HG02571 (cell line): ENCODE measurements around the gene INSC.

ENCODE experiments used
- ATAC-seq: cut with Tn5 transposase; IDR thresholded peaks from one replicate; pipeline ENCODE4 v1.9.1; 2021; ENCODE audit warnings: mild to moderate bottlenecking, moderate library complexity; ENCODE audit not compliant: unreplicated experiment

The INSC gene

DNA sequence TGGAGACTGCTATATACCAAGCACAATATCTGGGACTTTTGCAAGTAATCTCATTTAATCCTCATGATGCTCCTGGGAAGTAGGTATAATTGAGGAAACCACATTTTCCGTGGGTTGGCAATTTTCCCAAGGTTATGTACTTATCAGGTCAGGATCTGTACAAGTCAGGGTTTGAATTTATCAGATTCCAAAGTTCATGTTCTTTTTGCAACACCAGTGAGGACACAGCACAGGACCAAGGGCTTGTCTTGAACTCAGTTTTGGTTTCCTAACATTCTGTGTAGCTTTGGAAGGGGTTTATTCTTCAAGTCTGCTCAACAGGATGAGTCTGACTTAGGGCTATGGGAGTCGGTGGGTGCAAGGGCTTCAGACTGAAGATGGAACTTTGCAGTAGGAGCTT lies 30.4 kb downstream of the INSC start:
- ATAC-seq = no peak

DNA sequence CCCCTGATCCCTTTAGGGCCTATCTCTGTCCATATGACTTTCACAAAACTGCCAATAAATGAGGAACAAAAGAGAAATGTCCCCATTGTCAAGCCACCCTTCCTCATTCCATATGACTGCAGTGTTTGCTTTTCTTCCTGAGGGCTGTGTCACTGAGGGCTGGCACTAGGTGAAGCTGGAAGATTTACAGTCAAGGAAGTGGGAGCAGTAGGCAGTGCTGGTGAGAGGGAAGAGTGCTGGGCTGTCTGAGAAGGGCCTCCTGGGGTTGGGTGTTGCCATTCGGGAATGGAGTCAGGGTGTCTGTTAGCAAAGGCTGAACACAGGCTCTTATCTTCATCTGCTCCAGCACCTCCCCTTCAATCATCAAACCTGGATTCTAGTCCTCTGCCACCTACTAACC lies 30.9 kb downstream of the INSC start:
- no peak for ATAC-seq

DNA sequence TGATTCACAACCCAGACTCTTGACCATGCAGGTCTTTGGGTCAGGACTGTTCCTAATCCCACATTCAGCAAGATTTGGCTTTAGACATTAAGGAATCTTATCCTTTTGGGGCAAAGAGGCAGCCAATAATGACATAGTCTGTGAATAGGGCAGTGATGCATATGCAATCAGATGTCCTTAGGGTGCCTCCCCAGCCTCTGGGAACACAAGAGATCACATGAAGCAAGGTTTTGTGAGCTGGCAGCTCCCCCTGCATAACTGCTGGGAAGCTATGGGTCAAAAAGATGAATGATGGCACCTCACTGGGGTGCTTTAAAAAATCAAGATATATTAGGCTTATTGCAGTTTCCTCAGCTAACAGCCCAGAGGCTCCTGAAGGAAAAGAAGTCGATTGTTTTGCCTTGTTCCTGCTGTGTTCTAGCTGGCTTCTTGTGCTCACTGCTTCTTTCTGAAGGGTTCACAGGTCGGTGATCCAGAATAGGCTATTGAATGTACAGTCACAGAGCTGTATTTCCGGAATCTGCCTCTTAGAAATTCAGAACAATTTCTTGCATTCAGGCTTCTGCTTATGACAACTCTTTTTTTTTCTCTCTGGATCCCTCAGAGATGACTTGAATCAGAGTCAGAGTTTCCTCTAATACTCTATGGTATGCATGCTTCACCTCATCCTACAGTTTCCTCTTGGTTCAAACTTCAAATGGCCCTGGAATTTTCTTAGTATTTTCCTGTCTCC lies 31.7 kb downstream of the INSC start:
- ATAC-seq = no peak

DNA sequence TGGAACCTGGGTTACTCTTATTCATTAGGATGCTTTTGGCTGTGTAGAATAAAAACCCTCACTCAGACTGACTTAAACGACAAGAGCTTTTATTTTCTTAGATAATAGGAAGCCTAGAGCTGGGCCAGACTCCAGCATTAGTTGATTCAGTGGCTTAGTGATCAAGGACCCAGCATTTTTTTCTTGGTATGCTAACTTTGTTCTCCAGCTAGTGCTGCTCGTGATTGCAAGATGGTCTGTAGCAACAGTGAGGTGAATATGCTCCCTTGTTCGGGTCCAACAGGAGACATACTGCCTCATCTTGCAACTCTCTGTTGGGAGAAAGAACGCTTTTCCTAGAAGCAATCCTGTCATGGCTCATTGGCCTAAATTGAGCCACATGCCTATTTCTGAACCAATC lies 33.4 kb downstream of the INSC start:
- ATAC-seq = no peak

DNA sequence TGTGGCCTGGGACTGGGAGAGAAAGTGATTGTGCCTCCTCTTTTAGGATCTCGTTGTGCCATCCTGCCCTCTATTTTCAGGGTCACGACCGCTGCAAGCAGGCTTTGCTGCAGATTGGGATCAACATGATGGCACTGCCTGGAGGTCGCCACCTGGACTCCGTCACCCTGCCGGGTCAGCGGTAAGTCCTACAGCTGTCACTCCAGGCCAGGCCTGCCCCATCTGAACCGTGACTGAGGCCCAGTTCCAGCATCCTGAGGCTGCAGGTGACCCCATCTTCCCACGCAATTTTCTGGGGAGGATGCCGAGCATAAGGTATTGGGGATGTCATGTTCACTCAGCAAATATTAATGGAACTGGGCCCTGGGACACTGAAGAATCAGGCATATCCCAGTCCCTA lies 34.3 kb downstream of the INSC start:
- ATAC-seq = no peak

DNA sequence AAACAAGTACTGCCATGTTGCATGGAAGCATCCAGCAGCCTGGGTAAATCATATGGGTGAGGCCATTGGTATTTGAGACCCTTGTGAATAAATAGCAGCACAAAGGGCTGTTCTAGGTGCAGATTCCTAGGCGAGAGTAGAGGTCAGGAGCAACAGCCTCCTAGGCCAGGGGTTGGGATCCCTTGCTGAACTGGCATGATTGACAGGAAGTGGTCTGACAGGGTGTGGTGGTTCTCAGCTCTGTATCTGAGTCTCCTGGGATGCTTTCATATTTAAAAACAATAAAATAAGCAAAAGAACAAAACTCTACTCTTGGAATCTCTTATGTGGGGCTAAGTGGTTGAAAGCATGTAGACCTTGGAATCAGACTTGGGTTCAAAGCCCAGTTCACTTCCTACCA lies 35.8 kb downstream of the INSC start:
- ATAC-seq = no peak

DNA sequence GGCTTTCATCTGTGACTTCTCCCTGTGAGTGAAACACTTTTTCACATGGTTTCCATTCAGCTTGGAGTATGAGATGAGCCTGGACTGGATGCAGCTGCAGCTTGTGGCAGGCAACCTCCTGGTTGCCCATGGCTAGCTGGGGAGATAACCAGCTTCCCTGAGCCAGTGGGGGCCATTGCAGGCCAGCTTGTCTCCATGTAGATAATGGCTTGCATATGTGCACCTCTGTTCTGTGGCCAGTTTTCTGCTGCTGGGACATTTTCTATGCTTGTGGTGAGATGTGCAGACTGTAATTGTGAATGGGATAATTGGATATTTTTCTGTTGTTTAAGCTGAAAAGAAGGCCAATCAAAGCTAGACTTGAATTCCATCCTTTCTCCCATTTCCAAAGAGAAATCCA lies 38.5 kb downstream of the INSC start:
- no peak for ATAC-seq

DNA sequence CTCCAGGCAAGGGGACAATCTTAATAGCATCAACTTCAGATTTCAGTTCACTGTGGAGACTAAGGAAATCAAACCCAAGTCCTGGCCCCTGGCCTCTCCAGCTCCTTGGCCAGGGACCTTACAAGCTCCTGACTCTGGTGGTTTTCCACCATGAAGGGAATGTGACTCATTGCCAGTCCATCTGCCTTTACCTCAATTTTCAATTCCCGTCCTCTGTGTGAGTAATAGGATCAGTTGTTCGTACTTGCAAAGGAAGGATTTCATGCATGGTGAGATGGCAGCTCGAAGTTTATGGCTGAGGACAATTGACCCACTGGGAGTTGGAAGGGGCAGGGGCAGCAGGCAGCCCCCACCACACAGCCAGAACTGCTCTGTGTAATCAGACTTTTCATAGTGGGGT lies 42.5 kb downstream of the INSC start:
- no peak for ATAC-seq

DNA sequence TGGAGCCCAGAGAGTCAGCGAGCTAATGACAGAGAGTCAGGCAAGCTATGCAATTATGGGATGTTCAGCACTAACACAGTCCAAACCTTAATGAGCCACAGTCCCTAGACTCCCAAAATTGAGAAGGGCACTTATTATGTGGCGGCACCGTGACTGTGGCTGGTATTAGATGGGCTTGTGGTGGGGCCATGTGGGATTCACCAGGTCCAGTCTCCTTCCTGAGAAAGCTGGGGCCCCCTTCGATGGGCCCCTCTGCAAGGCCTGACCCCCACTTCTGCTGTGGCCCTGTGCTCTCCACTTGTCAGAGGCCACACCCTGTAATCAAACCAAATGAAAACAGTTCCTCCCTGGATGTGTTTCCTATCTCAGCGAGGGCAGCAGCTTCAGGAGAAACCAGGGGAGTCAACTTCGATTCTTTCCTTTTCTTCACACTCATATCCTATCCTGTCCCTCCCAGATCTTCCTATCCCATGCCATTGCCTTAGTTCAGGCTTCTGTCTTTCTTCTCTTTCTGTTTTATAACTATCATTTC lies 42.9 kb downstream of the INSC start:
- no peak for ATAC-seq

DNA sequence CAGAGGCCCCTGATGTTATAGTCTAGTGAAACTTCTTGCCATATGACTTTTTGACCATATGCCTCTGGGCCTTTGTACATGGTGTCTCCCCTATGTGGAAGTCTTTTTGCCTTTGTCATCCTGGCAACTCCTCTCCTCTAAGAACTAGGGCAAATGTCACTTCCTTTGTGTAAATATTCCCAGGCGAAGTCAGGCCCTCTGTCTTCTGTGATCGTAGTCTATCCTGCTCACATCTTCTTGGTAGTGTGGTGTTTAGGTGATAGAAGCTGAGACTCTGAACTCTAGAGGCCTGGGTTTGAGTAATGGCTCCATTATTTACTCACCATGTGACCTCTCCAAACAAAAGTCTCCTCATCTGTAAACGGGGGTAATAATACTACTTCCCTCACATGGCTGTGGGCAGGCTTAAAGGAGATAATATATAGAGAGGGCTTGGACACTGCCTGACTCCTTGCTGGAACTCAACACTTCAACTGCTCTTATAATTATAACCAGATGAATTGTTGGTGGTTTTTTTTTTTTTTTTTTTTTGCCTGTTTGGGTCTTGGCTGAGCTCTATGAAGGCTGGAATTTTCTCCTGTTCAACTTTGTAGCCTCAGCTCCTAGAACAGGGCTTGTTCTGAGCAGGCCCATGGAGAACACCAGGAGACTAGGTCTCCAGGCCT lies 43.8 kb downstream of the INSC start:
- no peak for ATAC-seq

DNA sequence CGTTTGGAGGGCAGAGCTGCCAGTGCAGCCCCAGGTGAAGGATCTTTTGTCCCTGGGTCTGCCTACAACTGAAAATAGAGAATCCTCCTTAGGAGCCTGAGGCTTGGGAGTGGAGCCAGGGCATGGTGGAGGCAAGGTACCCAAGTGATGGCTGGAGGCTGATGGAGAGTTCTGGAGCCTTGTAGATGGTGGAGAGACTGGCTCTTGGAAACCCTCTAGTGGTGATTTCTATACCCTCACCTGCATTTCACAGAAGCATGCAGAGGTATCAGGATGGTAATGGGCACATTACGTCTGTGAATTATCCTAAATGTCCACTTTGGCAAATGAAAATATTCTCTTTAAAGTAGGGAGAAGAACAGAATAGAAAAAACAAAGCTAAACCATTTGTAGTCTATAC lies 44.4 kb downstream of the INSC start:
- no peak for ATAC-seq

DNA sequence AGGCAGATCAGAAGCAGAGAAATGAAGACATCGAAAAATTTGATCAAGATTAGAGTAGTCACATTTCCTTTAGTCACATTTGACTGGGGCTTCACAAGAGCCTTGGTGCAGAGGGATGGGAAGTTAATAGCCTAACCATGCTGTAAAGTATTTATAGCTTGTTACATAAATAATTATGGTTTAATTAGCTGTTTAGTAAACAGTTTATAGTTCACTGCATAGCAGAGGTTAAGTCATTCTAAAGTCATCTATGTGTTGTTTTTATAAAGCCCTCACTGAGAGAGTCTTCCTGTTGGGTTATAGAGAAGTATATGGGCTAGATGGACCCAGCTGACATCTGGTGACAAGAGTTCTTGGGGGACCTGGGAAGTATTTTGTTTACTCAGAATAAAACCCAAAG lies 47.1 kb downstream of the INSC start:
- no peak for ATAC-seq

DNA sequence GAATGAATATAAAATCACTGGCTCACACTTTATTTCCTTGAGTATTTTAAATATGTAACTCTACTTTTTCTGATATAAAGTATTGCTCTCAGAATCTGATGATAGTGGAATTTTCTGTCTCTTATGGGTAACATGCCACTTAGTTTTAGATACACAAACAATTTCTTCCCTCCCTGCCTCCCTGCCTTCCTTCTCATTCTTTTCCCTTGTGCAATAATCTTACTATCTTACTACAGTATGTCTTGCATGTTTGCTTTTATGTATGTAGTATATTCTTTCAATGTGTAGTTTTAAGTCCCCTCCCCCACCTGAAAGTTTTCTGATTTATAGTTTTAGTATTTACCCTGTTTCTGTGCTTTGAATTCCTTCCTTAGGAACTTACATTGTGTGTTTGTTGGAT lies 48.4 kb downstream of the INSC start:
- ATAC-seq = no peak

DNA sequence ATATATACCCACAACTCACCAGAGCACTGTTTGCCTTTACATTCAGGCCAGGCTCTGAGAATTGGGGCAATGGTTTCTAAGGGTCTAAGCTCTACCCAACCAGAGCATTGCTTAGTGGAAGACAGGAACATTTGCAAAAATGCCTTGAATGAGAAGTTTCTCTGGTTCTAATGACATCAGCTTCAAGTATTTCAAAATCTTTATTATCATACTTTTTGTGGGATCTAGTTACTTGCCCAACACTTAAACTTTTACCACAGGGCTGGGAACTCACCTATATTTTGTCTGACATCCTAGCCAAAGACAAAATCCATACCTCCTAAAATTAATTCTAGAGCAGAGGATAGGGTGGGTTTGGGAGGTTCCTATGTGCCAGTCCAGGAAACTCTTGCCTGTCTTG lies 51.5 kb downstream of the INSC start:
- no peak for ATAC-seq

DNA sequence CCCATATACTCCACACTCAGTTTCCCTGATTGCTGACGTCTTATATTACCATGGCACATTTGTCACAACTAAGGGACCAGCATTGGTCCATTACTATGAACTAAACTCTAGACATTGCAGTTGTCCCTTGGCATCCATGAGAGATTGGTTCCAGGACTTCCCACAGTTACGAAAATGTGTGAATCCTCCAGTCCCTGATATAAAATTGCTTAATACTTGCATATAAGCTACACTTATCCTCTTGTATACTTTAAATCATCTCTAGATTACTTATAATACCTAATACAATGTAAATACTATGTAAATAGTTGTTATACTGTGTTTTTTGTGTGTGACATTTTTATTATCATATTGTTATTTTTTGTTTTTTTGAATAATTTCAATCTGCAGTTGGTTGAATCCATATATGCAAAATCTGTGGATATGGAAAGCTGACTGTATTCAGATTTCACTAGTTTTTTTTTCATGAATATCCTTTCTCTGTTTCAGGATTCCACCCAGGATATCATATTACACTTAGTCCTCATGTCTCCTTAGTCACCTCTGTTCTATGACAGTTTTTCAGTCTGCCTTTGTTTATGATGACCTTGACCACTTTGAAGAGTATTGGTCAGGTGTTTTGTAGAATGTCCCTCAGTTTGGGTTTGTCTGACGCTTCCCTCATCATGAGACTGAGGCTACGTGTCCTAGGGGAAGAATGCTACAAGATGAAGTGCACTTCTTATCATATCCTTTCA lies 55.3 kb downstream of the INSC start:
- no peak for ATAC-seq

DNA sequence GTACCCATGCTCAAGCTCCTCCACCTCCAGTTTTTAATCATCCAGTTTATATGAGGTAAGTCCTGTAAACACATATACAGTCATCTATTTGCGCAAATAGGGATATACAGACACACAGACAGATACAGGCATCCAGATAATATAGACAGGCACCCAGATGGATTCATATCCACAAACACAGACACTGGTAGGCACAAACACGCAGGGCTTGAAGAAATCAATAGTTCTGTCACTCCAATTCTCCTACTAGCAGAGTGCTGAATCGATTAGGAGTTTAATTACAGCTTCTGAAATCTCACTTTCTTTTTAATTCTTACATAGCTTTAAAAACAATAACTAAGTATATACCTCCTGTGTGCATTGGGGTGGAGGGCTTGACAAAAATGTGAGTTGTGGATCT lies 56.0 kb downstream of the INSC start:
- ATAC-seq = no peak

DNA sequence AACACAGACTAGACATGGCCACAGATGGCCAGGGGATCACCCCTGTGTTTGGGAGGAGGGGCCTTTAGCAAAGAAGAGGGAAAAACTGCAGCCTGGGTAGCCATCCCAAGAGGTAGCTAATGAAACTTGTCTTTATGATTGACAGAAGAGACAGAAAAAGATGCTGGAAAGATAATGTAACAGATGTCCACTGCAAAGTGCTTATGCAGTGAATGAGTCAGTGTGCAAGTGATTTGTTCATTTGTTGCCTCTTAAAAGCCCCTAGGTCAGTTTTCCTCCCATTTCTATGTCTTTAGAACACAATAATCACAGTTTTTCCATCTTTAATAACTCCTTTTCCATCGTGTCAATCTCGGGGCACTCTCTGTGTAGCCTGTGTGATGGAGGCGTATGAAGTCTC lies 57.2 kb downstream of the INSC start:
- ATAC-seq = no peak

DNA sequence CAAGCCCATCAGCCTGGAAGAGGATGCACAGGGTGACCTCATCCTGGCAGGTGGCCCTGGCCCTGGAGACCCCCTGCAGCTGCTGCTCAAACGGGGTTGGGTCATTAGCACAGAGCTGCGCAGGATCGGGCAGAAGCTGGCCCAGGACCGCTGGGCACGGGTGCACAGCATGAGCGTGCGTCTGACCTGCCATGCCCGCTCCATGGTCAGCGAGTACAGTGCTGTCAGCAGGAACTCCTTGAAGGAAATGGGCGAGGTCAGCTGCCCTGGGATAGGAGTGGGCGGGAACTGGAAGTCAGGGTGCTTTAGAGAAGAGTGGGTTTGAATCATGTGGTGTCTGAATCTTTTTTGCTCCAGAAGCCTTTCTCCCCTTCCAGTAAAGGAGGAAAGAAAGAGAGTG lies 61.1 kb downstream of the INSC start:
- no peak for ATAC-seq

DNA sequence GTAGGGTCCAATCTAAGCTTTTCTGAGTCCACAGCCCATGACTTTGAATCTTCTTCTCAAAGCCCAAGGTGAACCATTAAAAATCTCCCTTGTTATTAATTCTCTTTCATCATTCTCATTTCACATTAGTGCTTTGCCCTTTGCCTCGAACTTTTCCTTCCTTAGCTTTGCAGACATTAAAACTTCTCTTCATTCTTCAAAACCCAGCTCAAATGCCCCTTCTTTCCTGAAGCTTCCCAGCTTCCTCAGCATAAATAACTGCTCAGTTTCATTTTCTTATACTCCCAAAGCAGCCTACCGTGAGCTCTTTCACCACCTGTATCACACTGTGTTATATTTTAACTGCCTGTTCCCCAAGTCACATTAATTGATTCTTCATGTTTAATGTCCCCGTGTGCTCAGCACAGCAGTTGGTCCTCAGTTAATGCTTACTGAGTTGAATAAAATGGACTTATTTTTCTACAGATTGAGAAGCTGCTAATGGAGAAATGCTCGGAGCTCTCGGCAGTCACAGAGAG lies 62.0 kb downstream of the INSC start:
- no peak for ATAC-seq

DNA sequence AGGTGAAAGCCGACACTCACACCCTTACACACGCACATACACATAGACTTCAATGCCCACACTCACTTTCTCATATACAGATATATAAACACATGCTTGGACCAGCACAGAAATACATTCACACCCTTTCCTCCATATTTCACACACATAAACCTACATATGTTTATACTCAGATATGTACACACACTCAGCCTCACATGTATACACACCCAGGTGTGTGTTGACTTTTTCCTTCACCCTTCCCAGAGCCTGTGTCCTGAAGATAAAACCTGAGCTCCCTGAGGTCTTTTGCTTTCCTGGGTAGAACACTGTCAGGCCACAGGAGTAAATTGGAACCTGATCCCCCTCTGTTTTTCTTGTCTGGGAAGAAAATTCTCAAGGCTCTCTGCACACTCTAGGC lies 62.8 kb downstream of the INSC start:
- no peak for ATAC-seq

DNA sequence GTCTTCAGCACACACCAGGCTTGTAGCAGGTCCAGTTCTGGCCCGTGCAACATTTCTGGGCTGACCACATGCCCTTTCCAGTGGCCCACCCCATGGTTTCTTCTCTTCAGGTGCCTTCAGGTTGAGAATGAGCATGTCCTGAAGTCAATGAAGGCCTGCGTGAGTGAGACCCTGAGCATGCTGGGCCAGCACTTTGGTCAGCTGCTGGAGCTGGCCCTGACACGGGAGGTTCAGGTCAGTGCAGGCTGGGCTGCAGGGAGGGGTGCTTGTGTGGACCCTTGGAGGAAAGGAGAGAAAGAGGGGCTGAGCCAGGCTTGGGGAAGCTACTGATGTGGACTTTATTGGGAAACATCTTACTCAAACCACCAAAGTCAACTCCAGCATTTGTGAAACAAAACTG lies 63.5 kb downstream of the INSC start:
- no peak for ATAC-seq

DNA sequence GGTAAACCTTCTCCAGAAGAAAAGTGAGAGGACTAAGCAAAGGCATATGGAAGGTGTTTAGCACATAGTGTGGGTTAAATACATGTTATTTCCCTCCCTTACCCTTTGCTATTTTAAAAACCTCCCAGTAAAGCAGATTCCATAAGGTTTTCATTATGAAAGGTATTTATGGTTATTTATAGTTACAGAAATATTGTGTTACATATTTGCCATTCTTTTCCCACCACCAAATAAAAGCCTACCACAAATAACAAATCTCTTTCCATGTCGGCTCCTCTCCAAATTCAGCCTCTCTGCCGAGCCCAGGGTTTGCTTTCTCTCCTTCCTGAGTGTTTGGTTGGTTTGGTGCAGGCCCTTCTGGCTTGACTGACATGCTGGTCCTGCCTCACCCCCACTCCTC lies 64.4 kb downstream of the INSC start:
- no peak for ATAC-seq
